ENCODE results near the gene GRIK4. TPM values are rescaled to one million over a fixed set of nuclear protein-coding genes. Genes with fewer than 3 reads are reported as not detected.

GRIK4 gene
- total RNA-seq, 1 donor from 2014 or later: not detected

DNA sequence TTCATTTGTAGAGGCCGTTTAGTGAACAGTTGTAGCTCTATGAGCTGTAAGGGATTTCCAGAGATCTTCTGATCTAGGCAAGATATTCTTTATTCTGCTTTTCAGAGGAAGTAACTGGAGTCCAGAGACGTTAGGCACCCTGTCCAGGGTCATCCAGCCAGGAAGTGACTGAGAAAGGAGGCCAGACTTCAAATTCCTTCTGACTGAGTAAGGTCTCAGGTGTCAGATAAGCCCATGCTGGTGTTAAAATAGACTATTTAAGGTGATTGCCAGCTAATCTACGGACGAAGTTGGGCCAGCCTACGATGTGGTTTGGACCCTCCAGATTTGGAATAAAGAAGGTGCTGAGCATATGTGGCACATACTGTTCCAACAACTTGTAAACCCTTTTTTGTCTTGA, 54.6 kb downstream of the GRIK4 start:
- Mint-ChIP-seq H3K4me1 (ENCODE audit: low read depth) (peaks cover 2% of the 10 kb centered on the region), H3K36me3 (ENCODE audit: insufficient read depth) (no peaks in the 10 kb centered on the region), H3K27me3 (peaks cover 73% of the 10 kb centered on the region), H3K4me3 (ENCODE audit: low read depth) (no peak overlapping the region), H3K27ac (no peak overlapping the region), H3K9me3 (ENCODE audit: low read depth) (no peaks in the 10 kb centered on the region)
- TF ChIP-seq, protein P1, sequence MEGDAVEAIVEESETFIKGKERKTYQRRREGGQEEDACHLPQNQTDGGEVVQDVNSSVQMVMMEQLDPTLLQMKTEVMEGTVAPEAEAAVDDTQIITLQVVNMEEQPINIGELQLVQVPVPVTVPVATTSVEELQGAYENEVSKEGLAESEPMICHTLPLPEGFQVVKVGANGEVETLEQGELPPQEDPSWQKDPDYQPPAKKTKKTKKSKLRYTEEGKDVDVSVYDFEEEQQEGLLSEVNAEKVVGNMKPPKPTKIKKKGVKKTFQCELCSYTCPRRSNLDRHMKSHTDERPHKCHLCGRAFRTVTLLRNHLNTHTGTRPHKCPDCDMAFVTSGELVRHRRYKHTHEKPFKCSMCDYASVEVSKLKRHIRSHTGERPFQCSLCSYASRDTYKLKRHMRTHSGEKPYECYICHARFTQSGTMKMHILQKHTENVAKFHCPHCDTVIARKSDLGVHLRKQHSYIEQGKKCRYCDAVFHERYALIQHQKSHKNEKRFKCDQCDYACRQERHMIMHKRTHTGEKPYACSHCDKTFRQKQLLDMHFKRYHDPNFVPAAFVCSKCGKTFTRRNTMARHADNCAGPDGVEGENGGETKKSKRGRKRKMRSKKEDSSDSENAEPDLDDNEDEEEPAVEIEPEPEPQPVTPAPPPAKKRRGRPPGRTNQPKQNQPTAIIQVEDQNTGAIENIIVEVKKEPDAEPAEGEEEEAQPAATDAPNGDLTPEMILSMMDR (IDR thresholded peaks at IDR 0.05; ENCODE audit: unreplicated experiment): no peak
- DNase-seq (ENCODE audit: low spot score, unreplicated experiment): no peak

DNA sequence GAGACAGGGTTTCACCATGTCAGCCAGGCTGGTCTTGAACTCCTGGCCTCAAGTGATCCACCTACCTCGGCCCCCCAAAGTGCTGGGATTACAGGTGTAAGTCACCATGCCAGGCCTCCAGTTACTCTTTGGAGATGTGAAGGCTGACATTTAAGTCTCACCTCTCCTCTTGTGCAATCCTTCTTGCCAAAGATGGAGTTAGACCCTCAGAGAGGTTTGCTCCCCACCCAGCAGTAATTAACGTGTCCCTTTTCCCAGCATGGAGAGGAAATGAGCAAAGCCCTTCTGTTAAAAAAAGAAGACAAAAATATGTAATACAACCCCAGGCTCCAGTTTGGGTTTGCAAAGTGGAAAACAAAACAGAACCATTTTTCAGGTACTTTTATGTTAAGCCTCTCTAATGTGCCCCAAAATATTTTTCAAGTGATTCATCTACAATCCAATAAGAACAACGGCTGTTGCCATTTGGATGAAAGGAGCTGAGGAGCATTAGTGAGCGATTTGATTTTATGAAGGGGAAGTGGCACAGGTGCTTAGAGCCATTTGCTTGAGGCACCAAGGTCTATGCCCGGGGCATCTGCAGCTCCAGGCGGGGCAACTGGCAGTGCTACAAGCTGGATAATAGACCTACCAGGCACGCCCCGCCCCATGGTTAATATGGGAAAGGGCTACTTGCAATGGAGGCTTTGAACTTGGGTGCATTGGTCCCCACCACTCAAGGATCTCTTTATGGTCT, 57.2 kb downstream of the GRIK4 start:
- H3K9me3 Mint-ChIP-seq (ENCODE audit: low read depth): no peaks in the 10 kb centered on the region
- H3K4me1 Mint-ChIP-seq (ENCODE audit: low read depth): peaks cover under 1% of the 10 kb centered on the region
- no peak overlapping the region for H3K27ac Mint-ChIP-seq
- peaks cover 67% of the 10 kb centered on the region for H3K27me3 Mint-ChIP-seq
- DNase-seq (ENCODE audit: low spot score, unreplicated experiment): no peak
- no peaks in the 10 kb centered on the region for H3K36me3 Mint-ChIP-seq (ENCODE audit: insufficient read depth)
- TF ChIP-seq, protein P1 (IDR thresholded peaks at IDR 0.05; ENCODE audit: unreplicated experiment): no peak
- H3K4me3 Mint-ChIP-seq (ENCODE audit: low read depth): no peak overlapping the region

DNA sequence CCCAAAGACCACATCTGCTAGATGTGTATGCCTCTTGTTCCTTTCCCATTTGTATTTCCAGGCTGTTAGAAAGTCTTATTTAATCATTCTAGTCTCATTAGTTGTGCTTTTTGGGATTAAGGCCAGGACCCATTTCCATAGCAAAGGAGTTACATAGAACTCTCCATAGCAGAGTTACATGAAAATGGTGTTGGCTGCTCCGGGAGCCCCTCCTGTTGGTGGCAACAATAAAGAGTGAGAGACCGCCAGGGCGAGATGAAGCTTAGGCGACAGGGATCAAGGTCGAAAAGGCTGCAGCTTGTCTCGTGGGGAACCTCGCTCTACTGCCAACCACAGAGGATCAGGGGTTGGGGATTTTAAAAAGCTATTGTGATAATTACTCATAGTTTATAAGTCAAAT, 58.3 kb downstream of the GRIK4 start:
- H3K9me3 Mint-ChIP-seq (ENCODE audit: low read depth): no peaks in the 10 kb centered on the region
- H3K4me3 Mint-ChIP-seq (ENCODE audit: low read depth): no peak overlapping the region
- no peaks in the 10 kb centered on the region for H3K4me1 Mint-ChIP-seq (ENCODE audit: low read depth)
- TF ChIP-seq, protein P1 (IDR thresholded peaks at IDR 0.05; ENCODE audit: unreplicated experiment): no peak
- H3K36me3 Mint-ChIP-seq (ENCODE audit: insufficient read depth): no peaks in the 10 kb centered on the region
- DNase-seq (ENCODE audit: low spot score, unreplicated experiment): no peak
- H3K27ac Mint-ChIP-seq: no peak overlapping the region
- peaks cover 69% of the 10 kb centered on the region for H3K27me3 Mint-ChIP-seq

DNA sequence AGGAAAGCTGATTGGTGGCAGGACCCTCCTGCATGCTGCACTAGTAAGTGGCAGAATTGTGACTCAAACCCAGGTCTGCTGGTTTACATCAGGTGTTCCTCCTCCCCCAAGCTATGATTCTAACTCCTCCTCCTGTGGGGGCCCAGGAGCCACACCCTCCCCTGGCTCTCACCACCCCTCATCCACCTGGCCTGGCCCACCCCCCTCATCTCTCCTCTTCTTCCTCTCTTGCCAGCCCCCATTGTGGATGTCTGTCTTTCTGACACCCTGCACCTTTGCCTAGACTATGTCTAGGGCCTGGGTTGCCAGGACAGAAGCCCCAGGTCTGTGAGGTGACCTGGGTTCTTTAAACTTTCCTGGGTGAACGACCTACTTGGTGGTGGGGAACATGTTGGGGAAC, 59.9 kb downstream of the GRIK4 start:
- H3K27me3 Mint-ChIP-seq: peaks cover 59% of the 10 kb centered on the region
- H3K4me3 Mint-ChIP-seq (ENCODE audit: low read depth): no peak overlapping the region
- DNase-seq (ENCODE audit: low spot score, unreplicated experiment): no peak
- H3K27ac Mint-ChIP-seq: no peak overlapping the region
- no peaks in the 10 kb centered on the region for H3K9me3 Mint-ChIP-seq (ENCODE audit: low read depth)
- H3K4me1 Mint-ChIP-seq (ENCODE audit: low read depth): no peaks in the 10 kb centered on the region
- TF ChIP-seq, protein P1 (IDR thresholded peaks at IDR 0.05; ENCODE audit: unreplicated experiment): no peak
- H3K36me3 Mint-ChIP-seq (ENCODE audit: insufficient read depth): no peaks in the 10 kb centered on the region

DNA sequence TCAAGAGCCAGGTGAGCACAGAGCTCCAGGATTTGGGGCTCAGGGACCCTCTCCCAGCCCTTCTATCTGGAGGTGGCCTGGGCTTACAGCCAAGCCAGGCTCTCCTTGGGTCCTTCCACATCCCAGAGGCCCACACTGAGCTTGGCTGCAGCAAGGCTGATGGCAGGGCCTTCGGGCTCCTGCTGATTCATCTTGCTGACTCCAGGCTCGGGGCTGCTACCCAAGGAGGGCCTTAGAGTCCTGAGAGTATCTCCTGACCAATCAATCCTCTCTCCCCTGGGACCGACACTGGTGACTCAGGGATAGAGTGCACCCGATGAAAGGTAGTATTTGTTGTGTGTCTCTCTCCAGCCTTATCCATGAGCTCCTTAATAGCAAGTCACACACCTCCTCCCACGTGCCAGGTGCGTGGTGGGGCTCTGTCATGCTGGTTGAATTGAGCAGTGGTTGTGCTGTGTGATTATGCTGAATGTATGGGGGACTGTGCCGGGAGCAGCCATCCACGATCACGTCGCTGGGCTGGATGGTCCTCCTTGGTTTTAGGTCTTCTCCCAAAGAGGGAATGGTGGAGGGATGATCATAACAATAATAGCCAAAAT, 62.3 kb downstream of the GRIK4 start:
- no peaks in the 10 kb centered on the region for H3K36me3 Mint-ChIP-seq (ENCODE audit: insufficient read depth)
- H3K9me3 Mint-ChIP-seq (ENCODE audit: low read depth): no peaks in the 10 kb centered on the region
- H3K27me3 Mint-ChIP-seq: peaks cover 61% of the 10 kb centered on the region
- H3K27ac Mint-ChIP-seq: no peak overlapping the region
- H3K4me3 Mint-ChIP-seq (ENCODE audit: low read depth): no peak overlapping the region
- no peak for DNase-seq (ENCODE audit: low spot score, unreplicated experiment)
- TF ChIP-seq, protein P1 (IDR thresholded peaks at IDR 0.05; ENCODE audit: unreplicated experiment): no peak
- H3K4me1 Mint-ChIP-seq (ENCODE audit: low read depth): no peaks in the 10 kb centered on the region
